OCI-LY3 (cell line): ENCODE results near the gene ZBTB18.

Experiments
- H2AFZ ChIP-seq: fragments of 200-600, 300-600 bp; shearing (Covaris generic); 2 replicates; pipeline ENCODE4 v1.6.0; 2014; ENCODE audit warnings: antibody characterized with exemption, low read depth, low read length
- H3K27ac ChIP-seq: fragments of 200-600, 300-600 bp; sonication (generic); 2 replicates; pipeline ENCODE4 v1.5.1; 2014; ENCODE audit warnings: mild to moderate bottlenecking, low read length, moderate library complexity, mixed read lengths
- H3K27me3 ChIP-seq: fragments of 200-600, 300-600 bp; sonication (generic); 2 replicates; pipeline ENCODE4 v1.6.1; 2014; ENCODE audit warnings: low read depth, low read length, mixed read lengths
- H3K36me3 ChIP-seq: fragments of 200-600, 300-600 bp; sonication (generic); replicated peaks from 2 replicates; pipeline ENCODE3; 2014; ENCODE audit warnings: low read depth, low read length, mixed read lengths
- H3K4me1 ChIP-seq: fragments of 300-600, 200-600 bp; sonication (generic); 2 replicates; pipeline ENCODE4 v1.6.1; 2014; ENCODE audit warnings: low read length, mixed read lengths
- H3K4me2 ChIP-seq: fragments of 200-600, 300-600 bp; sonication (generic); 2 replicates; pipeline ENCODE4 v1.6.1; 2014; ENCODE audit warnings: low read length, mixed read lengths
- H3K4me3 ChIP-seq: fragments of 300-600, 200-600 bp; sonication (generic); 2 replicates; pipeline ENCODE4 v1.5.1; 2014; ENCODE audit warnings: antibody characterized with exemption, mild to moderate bottlenecking, low read length, moderate library complexity
- H3K79me2 ChIP-seq: fragments of 300-600, 200-600 bp; shearing (Covaris generic); 2 replicates; pipeline ENCODE4 v1.6.1; 2014; ENCODE audit warnings: mild to moderate bottlenecking, low read length, mixed read lengths
- H3K9ac ChIP-seq: fragments of 300-600, 200-600 bp; shearing (Covaris generic); 2 replicates; pipeline ENCODE4 v1.6.0; 2014; ENCODE audit warnings: mild to moderate bottlenecking, low read length, moderate library complexity
- H3K9me3 ChIP-seq: fragments of 200-600, 300-600 bp; shearing (Covaris generic); 2 replicates; pipeline ENCODE4 v1.6.1; 2014; ENCODE audit warnings: low read length, mixed read lengths; ENCODE audit not compliant: insufficient read depth
- H4K20me1 ChIP-seq: fragments of 200-600, 300-600 bp; sonication (generic); 2 replicates; pipeline ENCODE4 v1.6.1; 2016; ENCODE audit warnings: low read length, mixed read lengths; ENCODE audit not compliant: insufficient read depth
- CTCF ChIP-seq: fragments of 200-600, 300-600 bp; sonication (generic); IDR thresholded peaks from 2 replicates; pipeline ENCODE4 v1.5.1; 2014; ENCODE audit warnings: antibody characterized with exemption, low read length, low read depth
- EZH2phosphoT487 ChIP-seq: fragments of 200-600 bp; shearing (Covaris generic); IDR thresholded peaks from 2 replicates; pipeline ENCODE4 v1.6.1; 2018; ENCODE audit warnings: antibody characterized with exemption, mixed run types, low read depth

ZBTB18 gene

GRCh38 chr1:244087611-244088010, 36.5 kb downstream of the ZBTB18 start:
- no peak overlapping the region for H3K4me2 ChIP-seq
- H3K4me1 ChIP-seq, result no peaks in the 10 kb centered on the region
- no peak overlapping the region for H2AFZ ChIP-seq
- no peaks in the 10 kb centered on the region for H3K36me3 ChIP-seq
- no peaks in the 10 kb centered on the region for H4K20me1 ChIP-seq
- no peak for TF ChIP-seq EZH2phosphoT487
- no peak for TF ChIP-seq CTCF
- no peaks in the 10 kb centered on the region for H3K9me3 ChIP-seq
- no peak overlapping the region for H3K27ac ChIP-seq
- no peak overlapping the region for H3K9ac ChIP-seq
- H3K27me3 ChIP-seq, result peaks cover 69% of the 10 kb centered on the region
- H3K79me2 ChIP-seq, result no peaks in the 10 kb centered on the region
- no peak overlapping the region for H3K4me3 ChIP-seq

GRCh38 chr1:244088161-244088560, 37.1 kb downstream of the ZBTB18 start:
- Histone ChIP-seq H3K9me3 (no peaks in the 10 kb centered on the region), H4K20me1 (no peaks in the 10 kb centered on the region), H3K79me2 (no peaks in the 10 kb centered on the region), H3K9ac (no peak overlapping the region), H3K27ac (no peak overlapping the region), H3K27me3 (peaks cover 69% of the 10 kb centered on the region), H2AFZ (no peak overlapping the region), H3K36me3 (no peaks in the 10 kb centered on the region), H3K4me2 (no peak overlapping the region), H3K4me3 (no peak overlapping the region), H3K4me1 (no peaks in the 10 kb centered on the region)
- TF ChIP-seq EZH2phosphoT487, result no peak
- no peak for TF ChIP-seq CTCF

DNA sequence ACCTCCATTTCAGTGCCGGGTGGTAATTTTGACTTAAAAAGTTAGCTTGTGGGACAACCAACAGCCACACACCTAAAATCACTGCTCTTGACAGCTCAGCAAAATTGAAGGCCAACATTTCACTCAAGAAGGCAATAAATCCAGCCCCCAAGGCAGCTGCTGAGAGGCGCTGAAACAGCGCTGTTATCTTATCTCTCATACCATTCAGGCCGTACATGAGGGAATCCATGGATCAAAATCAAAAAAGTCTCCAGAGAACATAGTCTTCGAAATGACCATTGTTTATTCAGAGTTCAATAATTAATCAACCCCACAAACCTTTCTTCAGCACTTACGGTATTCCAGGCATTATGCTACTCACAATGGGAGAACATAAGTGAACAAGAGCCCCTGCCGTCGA, 38.5 kb downstream of the ZBTB18 start:
- Histone ChIP-seq H3K36me3 (no peaks in the 10 kb centered on the region), H3K9ac (no peak overlapping the region), H3K79me2 (no peaks in the 10 kb centered on the region), H3K27ac (no peak overlapping the region), H2AFZ (no peak overlapping the region), H3K4me1 (no peaks in the 10 kb centered on the region), H3K4me3 (no peak overlapping the region), H3K9me3 (no peaks in the 10 kb centered on the region), H3K4me2 (no peak overlapping the region), H4K20me1 (no peaks in the 10 kb centered on the region), H3K27me3 (peaks cover 68% of the 10 kb centered on the region)
- no peak for TF ChIP-seq EZH2phosphoT487

DNA sequence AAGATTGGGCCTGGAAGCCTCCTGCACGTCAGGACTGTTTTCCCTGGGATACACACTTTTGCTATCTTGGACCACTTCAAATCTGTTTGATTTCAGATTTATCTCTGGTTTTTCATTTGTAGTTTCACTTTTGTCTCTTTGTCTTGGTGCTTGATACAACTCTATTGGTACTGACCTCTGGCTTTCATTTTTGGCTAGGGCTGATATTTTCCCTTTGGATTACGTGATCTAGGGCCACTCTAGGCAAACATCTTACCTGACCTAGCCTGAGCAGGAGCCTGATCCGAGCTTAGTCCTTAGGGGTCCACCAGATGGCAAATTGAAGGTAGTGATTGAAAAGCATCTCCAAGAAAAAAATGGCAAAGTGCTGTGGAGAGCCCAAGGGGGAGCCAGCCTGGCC, 39.6 kb downstream of the ZBTB18 start:
- H3K9ac ChIP-seq, result no peak overlapping the region
- peaks cover 57% of the 10 kb centered on the region for H3K27me3 ChIP-seq
- H2AFZ ChIP-seq, result no peak overlapping the region
- no peaks in the 10 kb centered on the region for H3K79me2 ChIP-seq
- H3K4me1 ChIP-seq, result no peaks in the 10 kb centered on the region
- no peaks in the 10 kb centered on the region for H3K9me3 ChIP-seq
- H3K4me2 ChIP-seq, result no peak overlapping the region
- H3K36me3 ChIP-seq, result no peaks in the 10 kb centered on the region
- TF ChIP-seq CTCF, result no peak
- no peak for TF ChIP-seq EZH2phosphoT487
- H4K20me1 ChIP-seq, result no peaks in the 10 kb centered on the region
- H3K4me3 ChIP-seq, result no peak overlapping the region
- H3K27ac ChIP-seq, result no peak overlapping the region
